CD4-positive, alpha-beta T cell treated with Interleukin-15 for 4 hours (primary cell): Measurements from ENCODE around the gene PIK3CG.
"Not testable (repeated sequence)": the region's sequence is repeated elsewhere in the genome, so short reads cannot be mapped to it uniquely, and the experiment has no call there.

Source experiments
- DNase-seq: peaks from one replicate; pipeline ENCODE4 v3.0.0-alpha.2; 2020; ENCODE audit warnings: low spot score

PIK3CG gene

GRCh38 chr7:106938803-106939202 lies 73.7 kb downstream of the PIK3CG start:
- DNase-seq = no peak

GRCh38 chr7:106944035-106944665 lies 79.1 kb downstream of the PIK3CG start:
- no peak for DNase-seq

DNA sequence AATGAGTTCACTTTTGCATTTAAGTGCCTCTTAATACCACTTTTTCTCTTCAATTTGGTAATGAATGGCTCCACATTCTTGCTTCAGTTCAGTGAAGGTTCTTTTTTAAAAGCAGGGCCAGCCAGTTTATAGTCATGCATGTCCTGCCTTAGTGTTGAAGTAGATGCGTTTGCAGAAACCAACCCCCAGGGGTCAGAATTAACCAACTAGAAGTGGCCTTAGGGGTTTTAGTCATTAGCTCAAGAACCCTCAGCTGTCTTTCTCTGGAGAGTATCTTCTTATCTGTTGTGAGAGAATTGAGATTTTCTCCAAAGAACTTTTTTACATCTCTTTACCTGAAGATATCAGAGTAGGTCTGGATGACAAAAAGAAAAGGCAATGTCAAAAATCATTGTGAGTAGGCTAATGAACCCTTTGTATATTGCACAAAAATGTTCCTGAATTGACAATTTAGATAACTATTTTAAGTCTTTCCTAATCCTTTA lies 82.2 kb downstream of the PIK3CG start:
- peak; percentile 31 for DNase-seq

DNA sequence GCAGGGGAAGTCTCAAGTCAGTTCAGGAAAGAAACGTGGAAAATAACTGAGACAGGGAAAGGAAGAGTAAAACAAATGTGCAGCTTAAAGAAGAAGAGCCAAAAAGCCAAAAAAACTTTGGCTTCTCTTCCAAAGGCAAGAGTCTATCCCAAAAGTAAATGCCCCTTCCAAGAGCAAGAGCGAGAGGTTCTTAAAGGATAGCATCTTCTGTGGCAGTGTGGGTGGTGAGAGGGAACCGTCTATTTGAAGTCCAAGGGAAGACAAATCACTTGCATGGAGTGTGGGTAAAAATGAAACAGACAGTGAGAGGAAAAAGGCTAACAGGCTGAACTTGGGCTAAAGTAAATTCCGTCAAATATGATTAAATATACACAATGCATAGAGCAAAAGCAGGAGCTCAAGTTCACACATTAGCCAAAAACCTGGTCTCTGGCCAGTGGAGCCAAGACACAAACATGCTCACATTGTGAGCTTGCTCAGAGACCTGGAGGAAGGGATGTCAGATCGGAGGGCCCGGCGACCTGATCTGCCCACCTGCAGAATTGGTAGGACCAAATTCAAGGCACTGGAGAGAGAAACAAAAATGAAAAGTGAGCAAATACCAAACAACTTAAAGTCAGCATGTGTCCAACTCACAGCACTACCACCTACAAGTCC lies 87.0 kb downstream of the PIK3CG start:
- no peak for DNase-seq

GRCh38 chr7:106952658-106953231 lies 87.7 kb downstream of the PIK3CG start:
- DNase-seq = no peak

DNA sequence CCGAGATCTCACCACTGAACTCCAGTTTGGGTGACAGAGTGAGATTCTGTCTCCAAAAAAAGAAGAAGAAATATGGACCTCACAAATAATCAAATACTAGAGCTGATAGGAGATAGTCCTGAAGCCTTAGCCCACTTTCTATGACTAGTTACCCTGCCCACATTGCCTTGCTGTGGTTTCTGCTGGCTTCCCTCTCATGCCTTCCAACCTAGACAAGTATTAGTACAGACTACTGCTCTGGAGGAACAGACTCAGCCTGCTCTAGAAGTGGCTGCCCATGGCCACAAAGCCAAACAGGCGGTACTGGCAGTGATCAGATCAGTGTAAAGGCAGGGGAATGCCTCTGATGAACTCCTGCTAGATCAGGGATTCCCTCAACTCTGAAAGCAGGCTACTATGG lies 89.8 kb downstream of the PIK3CG start:
- DNase-seq = no peak

DNA sequence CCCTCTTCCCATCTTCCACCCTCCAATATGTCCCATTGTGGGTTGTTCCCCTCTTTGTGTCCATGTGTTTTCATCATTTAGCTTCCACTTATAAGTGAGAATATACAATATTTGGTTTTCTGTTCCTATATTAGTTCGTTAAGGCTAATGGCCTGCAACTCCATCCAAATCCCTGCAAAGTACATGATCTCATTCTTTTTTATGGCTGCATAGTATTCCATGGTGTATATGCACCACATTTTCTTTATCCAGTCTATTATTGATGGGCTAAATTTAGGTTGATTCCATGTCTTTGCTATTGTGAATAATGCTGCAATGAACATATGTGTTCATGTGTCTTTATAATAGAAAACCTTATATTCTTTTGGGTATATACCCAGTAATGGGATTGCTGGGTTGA lies 90.8 kb downstream of the PIK3CG start:
- not testable (repeated sequence) for DNase-seq
